ENCODE data around the gene SRRM5.

Gene SRRM5

GRCh38 chr19:43594710-43595604 lies 16.9 kb upstream of the SRRM5 start:
- Histone ChIP-seq H3K4me3 (ENCODE audit: low read length) (peak overlapping the region; percentile 71), H3K27ac (ENCODE audit: low read length) (peak overlapping the region; percentile 55; the same call in 1 of the 2 replicates), H3K9me2 (replicated peaks; ENCODE audit: insufficient read depth, low read length) (no peaks in the 10 kb centered on the region), H3K9ac (ENCODE audit: low read length) (peak overlapping the region; percentile 95), H3F3A (ENCODE audit: insufficient read depth, low read length) (peaks cover 7% of the 10 kb centered on the region; the same call in 1 of the 2 replicates), H3K79me2 (ENCODE audit: low read length) (peaks cover 59% of the 10 kb centered on the region), H3K36me3 (replicated peaks; ENCODE audit: insufficient read depth, low read length) (peaks cover 2% of the 10 kb centered on the region; the same call in 1 of the 2 replicates), H3K4me2 (ENCODE audit: low read depth, low read length) (peak overlapping the region; percentile 98), H4K20me1 (ENCODE audit: insufficient read depth, low read length) (no peaks in the 10 kb centered on the region), H2AFZ (ENCODE audit: low read length) (peak overlapping the region; percentile 80), H3K27me3 (replicated peaks; ENCODE audit: insufficient read depth, low read length) (no peaks in the 10 kb centered on the region), H3K9me3 (replicated peaks; ENCODE audit: insufficient read depth, low read length) (no peaks in the 10 kb centered on the region), H3K4me1 (ENCODE audit: low read length) (peaks cover 11% of the 10 kb centered on the region)
- DNase-seq = peak; percentile 75
- TF ChIP-seq EZH2phosphoT487 (IDR thresholded peaks at IDR 0.05; ENCODE audit: low read length) = no peak
- TF ChIP-seq EZH2 (optimal IDR thresholded peaks at IDR 0.05; ENCODE audit: low read depth, low read length) = no peak
- TF ChIP-seq, protein P1, sequence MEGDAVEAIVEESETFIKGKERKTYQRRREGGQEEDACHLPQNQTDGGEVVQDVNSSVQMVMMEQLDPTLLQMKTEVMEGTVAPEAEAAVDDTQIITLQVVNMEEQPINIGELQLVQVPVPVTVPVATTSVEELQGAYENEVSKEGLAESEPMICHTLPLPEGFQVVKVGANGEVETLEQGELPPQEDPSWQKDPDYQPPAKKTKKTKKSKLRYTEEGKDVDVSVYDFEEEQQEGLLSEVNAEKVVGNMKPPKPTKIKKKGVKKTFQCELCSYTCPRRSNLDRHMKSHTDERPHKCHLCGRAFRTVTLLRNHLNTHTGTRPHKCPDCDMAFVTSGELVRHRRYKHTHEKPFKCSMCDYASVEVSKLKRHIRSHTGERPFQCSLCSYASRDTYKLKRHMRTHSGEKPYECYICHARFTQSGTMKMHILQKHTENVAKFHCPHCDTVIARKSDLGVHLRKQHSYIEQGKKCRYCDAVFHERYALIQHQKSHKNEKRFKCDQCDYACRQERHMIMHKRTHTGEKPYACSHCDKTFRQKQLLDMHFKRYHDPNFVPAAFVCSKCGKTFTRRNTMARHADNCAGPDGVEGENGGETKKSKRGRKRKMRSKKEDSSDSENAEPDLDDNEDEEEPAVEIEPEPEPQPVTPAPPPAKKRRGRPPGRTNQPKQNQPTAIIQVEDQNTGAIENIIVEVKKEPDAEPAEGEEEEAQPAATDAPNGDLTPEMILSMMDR (IDR thresholded peaks at IDR 0.05; ENCODE audit: low read length) = peak; percentile 84

GRCh38 chr19:43595605-43595998 lies 16.3 kb upstream of the SRRM5 start:
- H3K9me3 ChIP-seq (replicated peaks; ENCODE audit: insufficient read depth, low read length) = no peaks in the 10 kb centered on the region
- peak overlapping the region; percentile 95 for H3K9ac ChIP-seq (ENCODE audit: low read length)
- H3K27ac ChIP-seq (ENCODE audit: low read length) = peak overlapping the region; percentile 55; the same call in 1 of the 2 replicates
- H3K36me3 ChIP-seq (replicated peaks; ENCODE audit: insufficient read depth, low read length) = peaks cover 2% of the 10 kb centered on the region; the same call in 1 of the 2 replicates
- peaks cover 7% of the 10 kb centered on the region; the same call in 1 of the 2 replicates for H3F3A ChIP-seq (ENCODE audit: insufficient read depth, low read length)
- H3K4me3 ChIP-seq (ENCODE audit: low read length) = peak overlapping the region; percentile 71
- DNase-seq = peak; percentile 11
- H3K9me2 ChIP-seq (replicated peaks; ENCODE audit: insufficient read depth, low read length) = no peaks in the 10 kb centered on the region
- peak overlapping the region; percentile 80 for H2AFZ ChIP-seq (ENCODE audit: low read length)
- TF ChIP-seq EZH2 (optimal IDR thresholded peaks at IDR 0.05; ENCODE audit: low read depth, low read length) = no peak
- no peak for TF ChIP-seq EZH2phosphoT487 (IDR thresholded peaks at IDR 0.05; ENCODE audit: low read length)
- TF ChIP-seq, protein P1 (IDR thresholded peaks at IDR 0.05; ENCODE audit: low read length) = no peak
- H3K4me1 ChIP-seq (ENCODE audit: low read length) = peaks cover 11% of the 10 kb centered on the region
- peaks cover 59% of the 10 kb centered on the region for H3K79me2 ChIP-seq (ENCODE audit: low read length)
- H3K4me2 ChIP-seq (ENCODE audit: low read depth, low read length) = peak overlapping the region; percentile 98
- H4K20me1 ChIP-seq (ENCODE audit: insufficient read depth, low read length) = no peaks in the 10 kb centered on the region
- no peaks in the 10 kb centered on the region for H3K27me3 ChIP-seq (replicated peaks; ENCODE audit: insufficient read depth, low read length)

GRCh38 chr19:43595999-43596841 lies 15.7 kb upstream of the SRRM5 start, which contains the start of the genes IRGQ and ZNF576:
Gene IRGQ, minus strand, starts transcription at chr19:43596134. Its CDS starts 796 bp downstream, at chr19:43595338.
Gene ZNF576, plus strand, starts transcription at chr19:43596595. Its CDS starts 514 bp downstream, at chr19:43597109.
- Histone ChIP-seq H4K20me1 (ENCODE audit: insufficient read depth, low read length) (no peaks in the 10 kb centered on the region), H3K79me2 (ENCODE audit: low read length) (peaks cover 59% of the 10 kb centered on the region), H3K9me2 (replicated peaks; ENCODE audit: insufficient read depth, low read length) (no peaks in the 10 kb centered on the region), H3K4me3 (ENCODE audit: low read length) (peak within 1 kb of the TSS; percentile 95), H3K27me3 (replicated peaks; ENCODE audit: insufficient read depth, low read length) (no peaks in the 10 kb centered on the region), H3K4me2 (ENCODE audit: low read depth, low read length) (peak within 1 kb of the TSS; percentile 98), H2AFZ (ENCODE audit: low read length) (peak within 1 kb of the TSS; percentile 90), H3K27ac (ENCODE audit: low read length) (peak within 1 kb of the TSS; percentile 86), H3K9ac (ENCODE audit: low read length) (peak within 1 kb of the TSS; percentile 95), H3F3A (ENCODE audit: insufficient read depth, low read length) (peaks cover 7% of the 10 kb centered on the region; the same call in 1 of the 2 replicates), H3K4me1 (ENCODE audit: low read length) (peaks cover 11% of the 10 kb centered on the region), H3K36me3 (replicated peaks; ENCODE audit: insufficient read depth, low read length) (peaks cover 2% of the 10 kb centered on the region; the same call in 1 of the 2 replicates), H3K9me3 (replicated peaks; ENCODE audit: insufficient read depth, low read length) (no peaks in the 10 kb centered on the region)
- TF ChIP-seq, protein P1 (IDR thresholded peaks at IDR 0.05; ENCODE audit: low read length) = no peak
- TF ChIP-seq EZH2 (optimal IDR thresholded peaks at IDR 0.05; ENCODE audit: low read depth, low read length) (no peak), EZH2phosphoT487 (IDR thresholded peaks at IDR 0.05; ENCODE audit: low read length) (no peak)
- DNase-seq = peak; percentile 100

All from MM.1S (cell line).